ENCODE results near the gene FFAR3.

FFAR3 gene

GRCh38 chr19:35398570-35398969, 40.3 kb downstream of the FFAR3 start:
- DNase-seq (ENCODE audit: low read depth in 1 of 2, low spot score in 1 of 2): no peak
- Histone ChIP-seq H3K27me3 (ENCODE audit: insufficient read depth, poor library complexity, severe bottlenecking) (no peaks in the 10 kb centered on the region), H3K27ac (replicated peaks) (no peak overlapping the region), H3K4me3 (replicated peaks; ENCODE audit: insufficient read depth, low read length) (no peak overlapping the region)
- TF ChIP-seq GABPA (IDR thresholded peaks at IDR 0.05; ENCODE audit: low read depth) (no peak), REST (IDR thresholded peaks at IDR 0.05; ENCODE audit: insufficient replicate concordance, low read depth) (no peak), POLR2AphosphoS5 (IDR thresholded peaks at IDR 0.05; ENCODE audit: low read depth) (no peak), SPI1 (IDR thresholded peaks at IDR 0.05; ENCODE audit: borderline replicate concordance, low read depth) (no peak), CTCF (IDR thresholded peaks at IDR 0.05; ENCODE audit: insufficient read depth, low read length) (no peak)

- no peak overlapping the region for H3K4me3 ChIP-seq (replicated peaks; ENCODE audit: insufficient read depth, low read length)
- DNase-seq (ENCODE audit: low read depth in 1 of 2, low spot score in 1 of 2): no peak
- TF ChIP-seq SPI1 (IDR thresholded peaks at IDR 0.05; ENCODE audit: borderline replicate concordance, low read depth) (no peak), REST (IDR thresholded peaks at IDR 0.05; ENCODE audit: insufficient replicate concordance, low read depth) (no peak), GABPA (IDR thresholded peaks at IDR 0.05; ENCODE audit: low read depth) (no peak), POLR2AphosphoS5 (IDR thresholded peaks at IDR 0.05; ENCODE audit: low read depth) (no peak), CTCF (IDR thresholded peaks at IDR 0.05; ENCODE audit: insufficient read depth, low read length) (no peak)
- H3K27ac ChIP-seq (replicated peaks): no peak overlapping the region
- H3K27me3 ChIP-seq (ENCODE audit: insufficient read depth, poor library complexity, severe bottlenecking): no peaks in the 10 kb centered on the region
Observed at GRCh38 chr19:35399231-35399630, 41.0 kb downstream of the FFAR3 start.

GRCh38 chr19:35399948-35400772, 41.9 kb downstream of the FFAR3 start:
- Histone ChIP-seq H3K27ac (replicated peaks) (no peak overlapping the region), H3K27me3 (ENCODE audit: insufficient read depth, poor library complexity, severe bottlenecking) (no peaks in the 10 kb centered on the region), H3K4me3 (replicated peaks; ENCODE audit: insufficient read depth, low read length) (no peak overlapping the region)
- DNase-seq (ENCODE audit: low read depth in 1 of 2, low spot score in 1 of 2): no peak
- TF ChIP-seq CTCF (IDR thresholded peaks at IDR 0.05; ENCODE audit: insufficient read depth, low read length) (no peak), POLR2AphosphoS5 (IDR thresholded peaks at IDR 0.05; ENCODE audit: low read depth) (no peak), SPI1 (IDR thresholded peaks at IDR 0.05; ENCODE audit: borderline replicate concordance, low read depth) (no peak), GABPA (IDR thresholded peaks at IDR 0.05; ENCODE audit: low read depth) (no peak), REST (IDR thresholded peaks at IDR 0.05; ENCODE audit: insufficient replicate concordance, low read depth) (no peak)
